Ecto neural progenitor cell (in vitro differentiated cells): ENCODE results near the gene POGZ.
"Not testable (repeated sequence)": the region's sequence is repeated elsewhere in the genome, so short reads cannot be mapped to it uniquely, and the experiment has no call there.

Source experiments
- DNase-seq: peaks from one replicate; pipeline ENCODE4 v3.0.0-alpha.2; 2018; ENCODE audit warnings: low spot score

POGZ gene

DNA sequence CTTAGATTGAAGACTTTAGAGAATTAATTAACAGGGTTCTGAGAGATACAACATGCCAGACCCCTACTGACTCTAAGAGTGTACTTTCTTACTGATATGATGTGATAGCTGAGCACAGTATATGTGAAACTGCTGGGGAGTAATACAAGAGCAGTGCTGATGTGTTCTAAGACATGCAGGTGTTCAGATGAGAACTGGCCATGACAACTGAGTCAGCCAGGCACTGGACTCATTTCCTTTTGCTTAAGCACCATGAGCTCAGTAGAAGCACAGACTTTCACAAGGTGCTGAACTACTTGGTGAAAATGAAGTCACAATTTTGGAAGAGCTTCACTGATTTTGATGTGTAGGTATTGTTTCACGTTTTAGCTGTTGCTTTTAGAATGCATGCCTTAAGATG is 15.9 kb upstream of the POGZ start:
- peak; percentile 14 for DNase-seq

DNA sequence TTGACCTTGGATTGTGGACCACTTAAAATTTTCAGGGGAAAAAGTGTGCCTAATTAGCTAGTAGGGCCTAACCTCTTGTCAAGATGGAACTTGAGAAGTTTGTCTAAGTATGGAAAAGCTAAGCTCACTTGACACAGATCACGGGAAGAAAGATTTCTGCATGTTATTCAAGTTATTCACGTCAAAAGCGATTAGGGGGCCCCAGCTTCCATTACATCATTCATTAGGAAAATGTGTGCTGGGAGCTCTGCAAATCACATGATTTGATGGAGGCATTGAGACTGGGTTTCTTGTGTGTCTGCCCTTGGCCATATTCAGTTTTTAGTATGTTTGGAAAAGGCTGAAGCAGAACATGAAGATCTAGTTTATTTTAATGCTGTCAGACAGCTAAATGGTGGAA is 15.5 kb upstream of the POGZ start:
- peak; percentile 8 for DNase-seq

DNA sequence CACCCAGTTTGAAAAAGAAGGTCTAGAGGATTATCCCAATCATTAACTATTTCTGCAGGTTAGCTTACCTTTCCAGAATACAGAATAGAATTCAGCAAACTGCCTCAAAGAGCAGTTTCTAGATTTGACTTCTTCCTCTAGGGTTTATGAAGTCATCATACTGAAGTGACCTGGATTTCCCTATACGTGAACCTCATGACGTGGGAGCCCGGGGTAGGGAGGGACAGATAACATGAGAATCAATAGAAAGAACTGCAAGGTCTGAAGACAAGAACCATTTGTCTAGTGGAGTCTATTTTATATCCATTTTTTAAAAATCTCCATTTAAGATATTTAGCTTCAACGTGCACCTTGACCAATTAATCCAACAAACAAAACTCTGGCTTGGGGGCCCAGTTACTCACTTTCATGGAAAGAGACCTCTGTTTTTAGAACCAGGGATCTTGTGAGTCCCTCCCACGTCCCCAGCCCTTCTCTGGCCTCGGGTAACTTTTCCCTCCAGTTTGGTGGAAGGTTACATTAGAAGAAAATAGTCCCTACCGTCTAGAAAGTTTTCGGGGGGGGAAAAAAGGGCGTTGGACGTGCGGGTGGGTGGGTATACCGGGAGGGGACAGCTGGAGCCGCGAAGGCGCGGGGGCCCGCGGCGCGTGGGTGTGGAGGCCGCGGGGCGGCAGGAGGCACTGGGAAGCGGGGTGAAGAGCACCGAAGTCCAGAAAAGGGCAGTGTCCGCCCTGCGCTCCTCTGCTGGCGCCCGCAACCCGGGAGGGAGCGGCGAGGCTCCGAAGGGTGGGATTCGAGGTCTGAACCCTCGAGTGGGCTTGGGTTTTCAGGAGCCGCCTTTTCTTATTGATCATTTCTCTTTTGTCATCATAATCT is 13.8 kb upstream of the POGZ start:
- peak; percentile 68 for DNase-seq

DNA sequence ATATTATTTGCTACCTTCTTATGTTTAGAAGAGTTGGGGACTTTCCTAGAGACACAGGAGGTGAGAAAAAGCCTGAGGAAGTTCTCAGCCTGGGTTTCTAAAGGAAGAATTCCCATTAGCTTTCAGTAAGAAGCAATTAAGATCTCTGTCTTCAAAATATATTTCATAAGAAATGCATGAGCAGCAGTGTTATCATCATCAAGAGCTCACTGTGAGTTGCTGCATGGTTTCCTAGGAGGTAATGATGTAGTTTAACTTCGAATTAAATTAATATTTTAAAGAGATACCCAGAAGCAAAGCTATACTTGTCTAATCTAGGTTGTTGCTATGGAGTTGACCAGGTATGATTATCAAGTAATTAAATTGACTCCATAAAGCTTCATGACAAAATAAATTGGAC is 5.7 kb upstream of the POGZ start:
- DNase-seq, result no peak

DNA sequence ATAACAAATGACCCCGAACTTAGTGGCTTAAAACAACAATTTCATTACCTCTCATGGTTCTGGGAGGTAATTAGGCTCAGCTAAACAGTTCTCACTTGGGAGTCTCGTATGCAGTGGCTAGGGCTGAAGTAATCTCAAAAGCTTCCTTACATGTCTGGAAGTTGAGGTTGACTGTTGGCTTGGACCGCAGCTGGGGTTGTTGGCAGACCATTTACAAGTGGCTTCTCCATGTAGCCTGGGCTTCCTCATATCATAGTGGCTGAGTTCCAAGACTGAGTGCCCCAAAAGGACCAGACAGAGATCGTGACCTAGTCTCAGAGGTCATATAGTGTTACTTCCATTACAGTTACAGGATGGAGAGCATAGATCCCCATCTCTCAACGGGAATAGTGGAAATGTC is 2.4 kb upstream of the POGZ start:
- DNase-seq, result no peak

DNA sequence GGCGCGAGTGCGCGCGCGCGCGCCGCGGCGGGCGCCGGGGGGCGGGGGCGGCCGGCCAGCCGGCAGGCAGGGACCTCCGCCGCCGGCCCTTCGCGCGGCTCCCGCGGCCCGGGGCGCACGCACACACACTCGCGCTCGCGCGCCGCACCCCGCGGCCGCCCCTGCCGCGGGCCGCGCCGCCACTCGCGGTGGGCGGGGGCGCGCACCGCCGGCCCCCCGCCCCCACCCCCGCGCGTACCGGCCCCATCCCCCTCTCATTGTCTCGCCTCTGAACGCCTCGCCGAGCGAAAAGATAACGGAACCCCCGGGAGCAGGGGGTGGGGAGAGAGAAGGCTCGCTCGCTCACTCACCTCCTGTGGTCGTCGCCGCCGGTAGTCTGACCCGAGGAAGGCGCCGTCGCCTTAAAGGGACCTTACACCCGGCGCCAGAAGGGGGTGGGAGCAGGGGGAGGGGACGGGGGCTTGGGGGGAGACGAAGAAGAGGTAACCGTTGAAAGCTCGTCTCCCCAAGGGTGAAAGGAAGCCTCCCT is 428 bp downstream of the POGZ start:
- DNase-seq, result peak; percentile 78

- peak; percentile 78 for DNase-seq
These were observed 1.1 kb downstream of the POGZ start for GRCh38 chr1:151457911-151458801.

GRCh38 chr1:151455966-151456365 is 3.3 kb downstream of the POGZ start:
- no peak for DNase-seq

DNA sequence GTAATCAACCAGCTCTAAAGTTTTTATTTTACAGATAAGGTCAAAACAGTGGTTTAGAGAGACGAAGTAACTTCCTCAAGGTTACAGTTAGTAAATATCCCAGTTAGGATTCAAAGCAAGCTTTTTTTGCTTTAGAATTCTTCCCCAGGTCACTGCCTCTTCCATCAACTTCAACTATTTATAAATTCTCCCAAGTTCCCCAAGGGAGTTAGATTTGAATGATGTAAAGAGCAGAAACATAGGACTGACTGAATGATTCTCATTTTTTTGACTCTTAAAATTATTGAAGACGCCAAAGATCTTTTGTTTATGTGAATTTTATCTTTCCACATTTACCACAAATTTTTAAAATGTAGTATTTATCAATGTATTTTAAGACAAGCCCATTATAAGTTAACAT is 4.1 kb downstream of the POGZ start:
- DNase-seq, result no peak

GRCh38 chr1:151447696-151448095 is 11.6 kb downstream of the POGZ start:
- no peak for DNase-seq

DNA sequence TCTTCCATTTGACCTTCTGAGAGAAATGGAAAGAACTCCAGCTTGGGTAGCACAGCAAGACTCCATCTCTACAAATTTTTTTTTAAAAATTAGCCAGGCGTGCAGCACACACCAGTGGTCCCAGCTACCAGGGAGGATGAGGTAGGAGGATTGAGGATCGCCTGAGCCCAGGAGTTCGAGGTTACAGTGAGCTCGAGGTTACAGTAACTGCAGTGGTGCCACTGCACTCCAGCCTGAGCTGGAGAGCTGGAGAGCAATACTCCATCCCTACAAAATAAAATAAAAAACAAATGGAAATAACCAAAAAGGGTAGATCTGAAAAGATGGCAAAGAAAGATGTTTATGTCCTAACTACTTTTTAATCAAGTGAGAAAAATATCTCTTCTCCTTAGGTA is 14.5 kb downstream of the POGZ start:
- no peak for DNase-seq

DNA sequence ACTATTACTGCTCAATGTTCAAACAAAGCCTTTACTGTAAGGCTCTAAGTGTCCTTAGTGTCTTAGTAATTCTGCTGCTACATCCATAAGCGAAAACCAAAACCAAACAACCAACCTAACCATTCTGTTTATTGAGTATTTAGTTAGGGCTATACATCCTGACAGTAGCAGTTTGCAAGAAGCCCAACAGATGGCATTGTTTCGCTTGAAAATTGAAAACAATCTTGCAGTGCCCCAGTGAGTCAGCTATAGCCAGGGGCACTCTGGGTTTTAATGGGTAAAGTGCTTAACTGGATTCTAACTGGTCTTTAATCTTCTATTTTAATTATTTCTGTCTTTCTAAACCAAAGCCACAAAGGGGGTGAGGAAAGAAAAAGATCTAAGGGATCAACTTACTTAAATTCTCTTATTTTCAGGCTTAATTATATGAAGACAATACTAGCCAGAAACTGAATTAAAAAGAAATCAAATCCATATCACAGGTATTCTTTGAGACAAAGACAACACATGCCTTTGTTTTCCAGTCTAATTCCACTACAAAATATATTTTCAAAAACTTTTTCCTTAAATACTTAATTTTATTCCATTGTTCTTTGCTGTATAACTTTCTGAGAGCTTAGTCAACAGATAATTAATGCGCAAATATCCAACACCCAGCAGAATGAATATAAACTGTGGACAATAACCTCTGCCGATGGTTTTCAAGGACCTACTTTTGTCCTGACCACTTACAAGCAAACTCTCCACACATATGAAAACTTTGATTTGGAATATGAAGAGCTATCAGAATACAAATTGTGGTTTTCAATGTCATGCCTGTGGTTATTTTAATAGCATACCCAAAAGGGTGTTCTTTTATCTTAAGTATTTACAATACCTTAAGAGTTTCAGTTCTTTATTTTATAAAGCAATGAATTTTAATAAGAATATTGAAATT is 15.2 kb downstream of the POGZ start:
- DNase-seq, result no peak

- DNase-seq, result not testable (repeated sequence)
These were observed 21.9 kb downstream of the POGZ start for GRCh38 chr1:151437396-151437795.

GRCh38 chr1:151436985-151437384 is 22.3 kb downstream of the POGZ start:
- no peak for DNase-seq

DNA sequence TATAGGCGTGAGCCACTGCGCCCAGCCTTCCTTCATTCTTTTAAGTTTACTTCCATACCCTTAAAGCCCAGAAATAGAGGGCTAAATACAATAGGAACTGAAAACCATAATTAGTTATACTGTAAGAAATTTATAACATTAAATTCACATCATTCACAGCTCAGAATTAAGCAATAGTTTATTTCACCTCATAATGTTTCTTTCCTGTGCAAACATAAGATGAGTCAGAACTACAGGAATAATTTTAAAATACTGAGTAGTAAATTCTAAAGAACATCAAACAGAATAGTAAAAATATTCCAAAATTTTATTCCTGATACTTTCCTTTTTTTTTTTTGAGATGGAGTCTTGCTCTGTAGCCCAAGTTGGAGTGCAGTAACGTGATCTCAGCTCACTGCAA is 24.1 kb downstream of the POGZ start:
- DNase-seq, result no peak

- not testable (repeated sequence) for DNase-seq
These were observed 25.5 kb downstream of the POGZ start for GRCh38 chr1:151433827-151434226.

DNA sequence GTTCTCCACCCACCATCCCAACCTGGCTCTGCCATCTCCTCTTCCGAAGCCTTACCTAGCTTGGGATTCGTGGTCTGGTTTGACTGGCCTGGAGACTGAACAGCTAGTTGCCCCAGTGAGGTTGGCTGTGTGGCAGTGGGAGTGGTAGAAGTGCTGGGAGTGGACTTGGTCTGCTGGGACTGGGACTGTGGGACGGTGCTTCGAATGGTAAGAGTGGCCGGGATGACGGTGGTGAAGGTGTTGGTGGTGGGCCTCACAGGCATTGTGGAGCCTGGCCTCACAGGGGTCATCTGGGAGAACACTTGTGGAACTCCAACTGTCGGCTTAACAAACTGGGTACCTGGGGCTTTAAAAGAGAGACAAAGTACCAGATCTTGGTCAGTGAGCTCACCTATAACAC is 31.2 kb downstream of the POGZ start:
- DNase-seq, result no peak

DNA sequence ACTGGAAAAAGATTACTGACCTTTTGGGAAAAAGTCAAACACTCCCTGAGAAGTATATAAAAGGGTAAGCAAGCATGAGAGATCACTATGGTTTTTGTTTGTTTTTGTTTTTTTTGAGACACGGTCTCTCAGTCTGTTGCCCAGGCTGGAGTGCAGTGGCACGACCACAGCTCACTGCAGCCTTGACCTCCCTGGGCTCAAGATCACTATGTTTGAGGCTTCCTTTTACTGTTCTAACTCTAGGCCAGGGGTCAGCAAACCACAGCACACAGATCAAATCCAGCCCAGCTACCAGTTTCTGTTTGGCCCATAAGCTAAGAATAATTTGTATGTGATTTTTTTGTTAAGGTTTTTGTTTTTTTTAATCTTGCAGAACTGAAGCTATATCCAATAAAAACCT is 34.2 kb downstream of the POGZ start:
- DNase-seq, result no peak

GRCh38 chr1:151419819-151420218 is 39.5 kb downstream of the POGZ start:
- DNase-seq, result no peak

GRCh38 chr1:151418081-151418480 is 41.2 kb downstream of the POGZ start:
- no peak for DNase-seq

DNA sequence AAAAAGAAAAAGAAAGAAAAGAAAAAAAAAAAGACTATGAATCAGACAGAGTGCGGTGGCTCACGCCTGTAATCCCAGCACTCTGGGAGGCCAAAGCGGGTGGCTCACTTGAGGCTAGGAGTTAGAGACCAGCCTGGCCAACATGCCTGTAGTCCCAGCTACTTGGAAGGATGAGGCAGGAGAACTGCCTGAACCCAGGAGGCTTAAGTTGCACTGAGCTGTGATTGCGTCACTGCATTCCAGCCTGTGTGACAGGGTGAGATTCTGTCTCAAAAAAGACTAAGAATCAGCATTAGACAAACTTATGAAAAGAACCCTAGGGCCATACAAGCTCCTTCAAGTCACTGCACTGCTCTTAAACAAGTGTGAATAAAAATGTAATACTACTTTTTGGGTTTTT is 43.1 kb downstream of the POGZ start:
- no peak for DNase-seq

DNA sequence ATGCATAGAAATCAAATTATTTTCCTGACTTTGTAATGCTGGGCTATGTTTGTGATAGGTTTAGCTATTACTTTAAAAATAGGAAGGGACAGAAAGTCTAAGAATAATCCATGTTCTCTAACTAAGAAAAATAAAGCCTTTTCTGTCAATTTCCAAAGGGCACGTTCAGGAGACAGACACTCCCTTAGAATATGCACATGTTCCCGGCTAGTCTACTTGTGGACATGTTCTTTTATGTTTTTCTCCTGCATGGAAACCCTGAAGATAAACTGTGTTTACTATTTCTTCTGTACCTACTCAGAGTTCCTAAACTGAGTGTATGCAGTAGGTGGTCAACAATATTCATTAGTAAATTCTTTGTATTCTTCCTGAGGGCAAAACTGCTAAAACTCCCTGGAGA is 47.4 kb downstream of the POGZ start:
- DNase-seq, result no peak
